Measurements from ENCODE around the gene OR11H12. TPM values are rescaled to one million over a fixed set of nuclear protein-coding genes. Genes with fewer than 3 reads are reported as not detected.
"Not testable (repeated sequence)": the region's sequence is repeated elsewhere in the genome, so short reads cannot be mapped to it uniquely, and the experiment has no call there.

OR11H12 gene, protein sequence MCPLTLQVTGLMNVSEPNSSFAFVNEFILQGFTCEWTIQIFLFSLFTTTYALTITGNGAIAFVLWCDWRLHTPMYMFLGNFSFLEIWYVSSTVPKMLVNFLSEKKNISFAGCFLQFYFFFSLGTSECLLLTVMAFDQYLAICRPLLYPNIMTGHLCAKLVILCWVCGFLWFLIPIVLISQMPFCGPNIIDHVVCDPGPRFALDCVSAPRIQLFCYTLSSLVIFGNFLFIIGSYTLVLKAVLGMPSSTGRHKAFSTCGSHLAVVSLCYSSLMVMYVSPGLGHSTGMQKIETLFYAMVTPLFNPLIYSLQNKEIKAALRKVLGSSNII
- total RNA-seq (2021; ENCODE audit: unreplicated experiment), result not detected
- polyA plus RNA-seq (2012), result not detected in 2 replicates
- Bru-seq, nascent RNA, result not detected
- BruChase-seq, experiment 1, labeled RNA remaining after a 6-hour chase, result not detected
- BruChase-seq, experiment 2, labeled RNA remaining after a 2-hour chase, result not detected
- long read RNA-seq, result 0 reads

GRCh38 chr14:18600817-18601216 lies at the start of gene OR11H12:
Gene OR11H12, plus strand, starts transcription at chr14:18601117. Its CDS starts 0 bp downstream, at chr14:18601117.
- H3K9me2 ChIP-seq (ENCODE audit: insufficient read depth); DNase-seq (ENCODE audit: low read depth, low spot score); POLR2A ChIA-PET; BruUV-seq (replicated peaks); H3K79me2 ChIP-seq (ENCODE audit: insufficient read depth, low read length); H3K27ac ChIP-seq (ENCODE audit: low read depth, low read length); H3K4me1 ChIP-seq (ENCODE audit: control insufficient read depth in 1 of 2, insufficient read depth in 2 of 2, low read length in 2 of 2); intact Hi-C loops (cut with micrococcal nuclease); H3K9ac ChIP-seq (ENCODE audit: low read length); RAD21 ChIA-PET (ENCODE audit: low non-redundant PET in 1 of 2, low total read pairs in 2 of 2, uncharacterized antibody in 2 of 2, unreplicated experiment in 2 of 2); H3K9me3 ChIP-seq (ENCODE audit: control insufficient read depth in 1 of 2, insufficient read depth in 1 of 2, low read depth in 1 of 2, low read length in 2 of 2); H4K20me1 ChIP-seq (ENCODE audit: insufficient read depth); H3K27me3 ChIP-seq (ENCODE audit: insufficient read depth, low read length); H2AFZ ChIP-seq (ENCODE audit: low read depth, low read length, poor library complexity, severe bottlenecking); H3K4me3 ChIP-seq (replicated peaks in 1 of 2; ENCODE audit: low read depth in 1 of 2, low read length in 2 of 2); H3K4me2 ChIP-seq (ENCODE audit: low read length); H3K36me3 ChIP-seq (ENCODE audit: control insufficient read depth in 1 of 2, insufficient read depth in 2 of 2, low read length in 2 of 2); CTCF ChIA-PET; ATAC-seq: not testable (repeated sequence)

DNA sequence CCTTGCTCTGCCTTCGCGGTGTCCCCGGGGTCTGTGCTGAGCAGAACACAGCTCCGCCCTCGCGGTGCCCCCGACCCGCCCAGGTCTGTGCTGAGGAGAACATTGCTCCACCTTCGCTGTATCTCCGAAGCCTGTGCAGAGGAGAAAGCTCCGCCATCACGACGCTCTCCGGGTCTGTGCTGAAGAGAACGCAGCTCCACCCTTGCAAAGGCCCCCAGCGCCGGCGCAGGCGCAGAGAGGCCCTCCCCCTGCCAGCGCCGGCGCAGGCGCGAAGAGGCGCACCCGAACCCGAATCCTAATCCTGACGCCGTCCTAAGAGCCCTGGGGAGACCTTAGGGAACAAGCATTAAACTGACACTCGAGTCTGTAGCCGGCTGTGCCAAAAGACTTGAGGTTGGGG lies 18.0 kb upstream of the OR11H12 start:
- DNase-seq (ENCODE audit: low read depth, low spot score); H3K9me3 ChIP-seq (ENCODE audit: control insufficient read depth in 1 of 2, insufficient read depth in 1 of 2, low read depth in 1 of 2, low read length in 2 of 2); H3K4me1 ChIP-seq (ENCODE audit: control insufficient read depth in 1 of 2, insufficient read depth in 2 of 2, low read length in 2 of 2); H3K4me3 ChIP-seq (replicated peaks in 1 of 2; ENCODE audit: low read depth in 1 of 2, low read length in 2 of 2); H3K9ac ChIP-seq (ENCODE audit: low read length); H3K36me3 ChIP-seq (ENCODE audit: control insufficient read depth in 1 of 2, insufficient read depth in 2 of 2, low read length in 2 of 2); BruUV-seq (replicated peaks); H4K20me1 ChIP-seq (ENCODE audit: insufficient read depth); RAD21 ChIA-PET (ENCODE audit: low non-redundant PET in 1 of 2, low total read pairs in 2 of 2, uncharacterized antibody in 2 of 2, unreplicated experiment in 2 of 2); CTCF ChIA-PET; H3K4me2 ChIP-seq (ENCODE audit: low read length); H3K79me2 ChIP-seq (ENCODE audit: insufficient read depth, low read length); H3K27me3 ChIP-seq (ENCODE audit: insufficient read depth, low read length); intact Hi-C loops (cut with micrococcal nuclease); H3K9me2 ChIP-seq (ENCODE audit: insufficient read depth); POLR2A ChIA-PET; ATAC-seq; H2AFZ ChIP-seq (ENCODE audit: low read depth, low read length, poor library complexity, severe bottlenecking); H3K27ac ChIP-seq (ENCODE audit: low read depth, low read length): not testable (repeated sequence)

- H3K4me3 ChIP-seq (replicated peaks in 1 of 2; ENCODE audit: low read depth in 1 of 2, low read length in 2 of 2); H3K79me2 ChIP-seq (ENCODE audit: insufficient read depth, low read length); BruUV-seq (replicated peaks); H2AFZ ChIP-seq (ENCODE audit: low read depth, low read length, poor library complexity, severe bottlenecking); ATAC-seq; RAD21 ChIA-PET (ENCODE audit: low non-redundant PET in 1 of 2, low total read pairs in 2 of 2, uncharacterized antibody in 2 of 2, unreplicated experiment in 2 of 2); H3K27ac ChIP-seq (ENCODE audit: low read depth, low read length); H3K9me2 ChIP-seq (ENCODE audit: insufficient read depth); H3K36me3 ChIP-seq (ENCODE audit: control insufficient read depth in 1 of 2, insufficient read depth in 2 of 2, low read length in 2 of 2); intact Hi-C loops (cut with micrococcal nuclease); H3K27me3 ChIP-seq (ENCODE audit: insufficient read depth, low read length); H3K4me1 ChIP-seq (ENCODE audit: control insufficient read depth in 1 of 2, insufficient read depth in 2 of 2, low read length in 2 of 2); H4K20me1 ChIP-seq (ENCODE audit: insufficient read depth); POLR2A ChIA-PET; DNase-seq (ENCODE audit: low read depth, low spot score); H3K4me2 ChIP-seq (ENCODE audit: low read length); H3K9me3 ChIP-seq (ENCODE audit: control insufficient read depth in 1 of 2, insufficient read depth in 1 of 2, low read depth in 1 of 2, low read length in 2 of 2); CTCF ChIA-PET; H3K9ac ChIP-seq (ENCODE audit: low read length): not testable (repeated sequence)
Measured at GRCh38 chr14:18626610-18627213, 25.8 kb downstream of the OR11H12 start.

DNA sequence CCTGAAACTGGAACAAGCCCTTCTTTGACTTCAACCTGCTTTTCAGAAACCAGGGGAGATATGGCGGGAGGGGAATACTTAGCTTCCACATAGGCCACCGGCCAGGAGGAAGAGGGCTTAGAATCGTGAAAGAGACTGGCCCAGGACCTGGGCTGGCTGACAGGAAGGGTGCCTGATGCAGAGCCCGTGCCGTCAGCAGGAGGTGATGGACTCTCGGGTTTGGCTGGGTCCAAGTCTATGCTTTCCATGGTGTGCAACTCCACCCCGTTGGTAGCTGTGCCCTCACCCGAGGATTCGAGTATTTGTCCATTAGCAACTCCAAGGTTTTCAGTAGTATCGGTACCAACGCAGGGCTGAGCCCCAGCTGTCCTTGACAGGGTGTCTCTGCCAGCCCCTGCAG lies 35.1 kb downstream of the OR11H12 start:
- H2AFZ ChIP-seq (ENCODE audit: low read depth, low read length, poor library complexity, severe bottlenecking); RAD21 ChIA-PET (ENCODE audit: low non-redundant PET in 1 of 2, low total read pairs in 2 of 2, uncharacterized antibody in 2 of 2, unreplicated experiment in 2 of 2); H3K9me2 ChIP-seq (ENCODE audit: insufficient read depth); H3K4me3 ChIP-seq (replicated peaks in 1 of 2; ENCODE audit: low read depth in 1 of 2, low read length in 2 of 2); H4K20me1 ChIP-seq (ENCODE audit: insufficient read depth); H3K27ac ChIP-seq (ENCODE audit: low read depth, low read length); BruUV-seq (replicated peaks); ATAC-seq; H3K4me1 ChIP-seq (ENCODE audit: control insufficient read depth in 1 of 2, insufficient read depth in 2 of 2, low read length in 2 of 2); H3K4me2 ChIP-seq (ENCODE audit: low read length); DNase-seq (ENCODE audit: low read depth, low spot score); H3K9me3 ChIP-seq (ENCODE audit: control insufficient read depth in 1 of 2, insufficient read depth in 1 of 2, low read depth in 1 of 2, low read length in 2 of 2); H3K9ac ChIP-seq (ENCODE audit: low read length); CTCF ChIA-PET; intact Hi-C loops (cut with micrococcal nuclease); H3K27me3 ChIP-seq (ENCODE audit: insufficient read depth, low read length); H3K36me3 ChIP-seq (ENCODE audit: control insufficient read depth in 1 of 2, insufficient read depth in 2 of 2, low read length in 2 of 2); POLR2A ChIA-PET; H3K79me2 ChIP-seq (ENCODE audit: insufficient read depth, low read length): not testable (repeated sequence)
